Peyer's patch (tissue), 4 donors: ENCODE measurements around the gene TMEM132E.

Experiments
- CTCF ChIP-seq, 6 experiments: fragments of 450-650 bp in 4 of 6; fragments of 200-600 bp in 2 of 6; sonication (generic) in 1 of 6; IDR thresholded peaks; one replicate each; pipeline ENCODE4 v1.5.1; 2017 to 2019; ENCODE audit warnings: antibody characterized with exemption in 6 of 6, mild to moderate bottlenecking in 3 of 6, moderate library complexity in 1 of 6
- POLR2A ChIP-seq, 2 donors: fragments of 450-650 bp; IDR thresholded peaks; one replicate each; pipeline ENCODE4 v1.5.1; 2017; ENCODE audit warnings: antibody characterized with exemption in 2 of 2, mild to moderate bottlenecking in 2 of 2, moderate library complexity in 2 of 2

GRCh38 chr17:34542700-34543336, 36.6 kb upstream of the TMEM132E start:
- peak; percentile 41 to 80 (median 69) for TF ChIP-seq CTCF (IDR thresholded peaks at IDR 0.05)
- no peak for TF ChIP-seq POLR2A (IDR thresholded peaks at IDR 0.05)
